GM10266 (cell line): ENCODE data around the gene CPA3.
A peak's percentile ranks its signal among the peaks of the same experiment; 100 is the strongest.

Experiments used
- DNase-seq: peaks from one replicate; pipeline ENCODE4 v3.0.0; 2012; ENCODE audit errors: extremely low spot score
- TF ChIP-seq, protein P1 (sequence below): IDR thresholded peaks from 2 replicates; pipeline ENCODE4 v1.5.1; 2012; ENCODE audit warnings: mild to moderate bottlenecking, low read depth; ENCODE audit not compliant: control insufficient read depth, insufficient read depth; ENCODE audit errors: missing control alignments

Gene CPA3

DNA sequence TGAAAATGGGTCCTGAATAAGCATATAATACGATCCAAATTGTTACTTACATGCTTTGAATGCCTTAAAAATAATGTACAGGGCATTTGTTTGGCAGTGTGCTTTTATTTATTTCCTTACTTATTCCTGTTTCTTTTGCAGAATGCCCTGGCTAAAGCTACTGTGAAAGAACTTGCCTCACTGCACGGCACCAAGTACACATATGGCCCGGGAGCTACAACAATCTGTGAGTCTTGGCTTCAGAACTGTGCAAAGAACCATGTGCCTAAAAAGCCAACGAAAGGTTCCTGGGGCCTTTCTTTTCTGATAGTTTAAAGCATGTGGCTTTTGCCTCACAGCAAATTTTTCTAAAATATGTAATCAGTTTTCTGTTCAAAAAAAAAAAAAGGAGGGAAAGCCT lies 7.8 kb upstream of the CPA3 start:
- TF ChIP-seq, protein P1, sequence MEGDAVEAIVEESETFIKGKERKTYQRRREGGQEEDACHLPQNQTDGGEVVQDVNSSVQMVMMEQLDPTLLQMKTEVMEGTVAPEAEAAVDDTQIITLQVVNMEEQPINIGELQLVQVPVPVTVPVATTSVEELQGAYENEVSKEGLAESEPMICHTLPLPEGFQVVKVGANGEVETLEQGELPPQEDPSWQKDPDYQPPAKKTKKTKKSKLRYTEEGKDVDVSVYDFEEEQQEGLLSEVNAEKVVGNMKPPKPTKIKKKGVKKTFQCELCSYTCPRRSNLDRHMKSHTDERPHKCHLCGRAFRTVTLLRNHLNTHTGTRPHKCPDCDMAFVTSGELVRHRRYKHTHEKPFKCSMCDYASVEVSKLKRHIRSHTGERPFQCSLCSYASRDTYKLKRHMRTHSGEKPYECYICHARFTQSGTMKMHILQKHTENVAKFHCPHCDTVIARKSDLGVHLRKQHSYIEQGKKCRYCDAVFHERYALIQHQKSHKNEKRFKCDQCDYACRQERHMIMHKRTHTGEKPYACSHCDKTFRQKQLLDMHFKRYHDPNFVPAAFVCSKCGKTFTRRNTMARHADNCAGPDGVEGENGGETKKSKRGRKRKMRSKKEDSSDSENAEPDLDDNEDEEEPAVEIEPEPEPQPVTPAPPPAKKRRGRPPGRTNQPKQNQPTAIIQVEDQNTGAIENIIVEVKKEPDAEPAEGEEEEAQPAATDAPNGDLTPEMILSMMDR: no peak
- no peak for DNase-seq

GRCh38 chr3:148861277-148861869 lies 3.7 kb upstream of the CPA3 start:
- DNase-seq: peak; percentile 36

DNA sequence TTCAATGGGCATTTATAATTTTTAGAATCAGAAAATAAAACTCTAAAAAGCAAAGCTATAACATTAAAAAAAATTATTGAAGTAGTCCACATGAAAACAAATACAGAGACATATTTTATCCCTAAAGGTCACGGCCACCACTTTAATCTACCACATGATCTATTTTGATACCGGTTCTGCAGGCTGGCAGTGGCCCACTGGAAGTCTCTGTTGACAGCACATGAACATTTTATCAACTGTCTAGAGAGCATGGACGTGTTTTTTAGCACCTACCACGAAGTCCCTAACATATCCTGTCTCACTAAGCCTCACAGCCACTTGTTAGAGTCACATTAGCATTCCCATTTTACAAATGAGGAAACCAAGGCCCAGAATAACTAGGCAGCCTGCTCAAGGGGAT lies 1.8 kb upstream of the CPA3 start:
- TF ChIP-seq, protein P1: no peak
- DNase-seq: no peak

More at GRCh38 chr3:148861277-148861869, 3.7 kb upstream of the CPA3 start:
- TF ChIP-seq, protein P1: peak; percentile 58

DNA sequence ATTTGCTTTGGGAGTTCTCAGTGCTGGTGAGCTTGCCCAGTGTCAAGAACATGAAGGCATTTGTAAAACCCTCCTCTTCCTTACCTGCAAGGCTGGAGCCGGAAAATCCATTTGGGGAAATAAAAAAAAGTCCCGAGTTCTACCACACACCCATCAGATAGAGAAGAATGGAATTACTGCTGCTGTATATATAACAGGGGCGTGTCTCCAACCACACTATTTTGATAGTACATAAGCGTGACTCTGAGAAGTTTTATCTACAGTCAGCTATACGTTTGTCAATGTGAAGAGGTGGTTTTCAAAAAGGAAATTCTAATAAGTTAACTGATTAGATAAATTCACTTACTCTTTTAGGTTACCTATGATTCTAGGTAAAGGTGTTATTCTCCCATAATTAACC lies 1.3 kb upstream of the CPA3 start:
- TF ChIP-seq, protein P1: no peak
- no peak for DNase-seq

GRCh38 chr3:148866261-148866660 lies 1.2 kb downstream of the CPA3 start:
- TF ChIP-seq, protein P1: no peak
- DNase-seq: no peak

DNA sequence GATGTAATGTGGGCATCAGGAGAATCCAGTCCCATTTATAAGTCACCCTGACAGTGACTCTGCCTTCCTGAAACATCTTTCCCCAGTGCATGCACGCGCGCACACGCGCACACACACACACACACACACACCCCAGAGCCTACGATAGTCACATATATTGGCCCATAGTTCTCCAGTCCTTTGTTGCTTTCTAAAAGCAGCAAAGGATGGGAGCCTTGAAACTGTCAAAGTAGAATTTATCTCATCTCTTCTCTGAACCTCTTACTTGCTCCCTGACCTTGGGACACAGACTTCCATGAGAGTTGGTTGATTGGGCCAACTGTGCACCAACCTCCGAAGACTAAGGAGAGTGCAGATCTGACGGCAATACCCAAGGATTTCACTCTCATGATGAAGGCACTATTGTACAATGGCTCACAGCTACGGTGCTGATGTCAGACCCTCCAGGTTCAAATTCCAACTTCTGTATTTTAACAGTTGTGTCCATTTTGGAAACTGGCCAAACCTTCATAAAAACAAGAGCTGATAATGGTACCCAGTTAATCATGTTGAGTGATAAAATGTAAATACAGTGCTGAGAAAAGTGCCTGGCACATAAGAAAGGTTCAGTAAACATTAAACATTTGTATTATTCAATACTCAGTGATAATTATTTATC lies 8.3 kb downstream of the CPA3 start:
- TF ChIP-seq, protein P1: no peak
- DNase-seq: no peak

GRCh38 chr3:148873977-148874376 lies 8.9 kb downstream of the CPA3 start:
- DNase-seq: no peak
- TF ChIP-seq, protein P1: no peak
